TTC549 (cell line): Measurements from ENCODE around the gene NCEH1.

ENCODE experiments used
- FAIRE-seq: peaks from 2 replicates; lab custom pipeline; 2012; peaks lifted over from hg19 to GRCh38; lab: Jason Lieb, UNC

NCEH1 gene

DNA sequence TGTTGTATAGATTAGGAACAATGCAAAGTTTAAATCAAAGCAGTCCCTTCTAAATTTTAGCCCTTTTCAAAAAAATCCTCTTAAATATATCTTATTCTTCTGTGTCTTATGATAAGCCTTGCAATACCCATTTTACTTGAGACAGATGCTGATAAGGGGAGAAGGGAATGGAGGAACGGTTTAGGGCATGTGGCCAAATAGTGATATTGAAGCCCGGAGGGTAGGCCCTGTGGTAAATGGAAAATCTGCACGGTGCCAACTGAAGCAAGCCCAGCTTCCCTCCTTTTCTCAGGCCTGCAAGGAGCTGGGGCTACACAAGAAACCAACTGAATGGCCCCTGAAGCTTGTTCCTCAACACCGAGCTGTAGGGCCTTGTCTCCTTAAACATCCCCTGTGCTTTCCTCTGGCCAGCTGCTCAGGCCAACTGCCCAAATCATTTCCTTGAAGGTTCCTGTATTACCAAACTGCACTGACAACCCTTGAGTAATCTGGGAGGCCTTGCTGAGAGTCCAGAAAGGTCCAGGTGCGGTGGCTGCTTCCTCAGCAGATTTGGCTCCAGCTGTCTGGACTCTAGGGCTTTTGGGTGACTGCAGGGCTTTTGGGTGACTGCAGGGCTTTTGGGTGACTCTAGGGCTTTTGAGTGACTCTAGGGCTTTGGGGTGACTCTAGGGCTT, 67.2 kb downstream of the NCEH1 start:
- FAIRE-seq = no peak

DNA sequence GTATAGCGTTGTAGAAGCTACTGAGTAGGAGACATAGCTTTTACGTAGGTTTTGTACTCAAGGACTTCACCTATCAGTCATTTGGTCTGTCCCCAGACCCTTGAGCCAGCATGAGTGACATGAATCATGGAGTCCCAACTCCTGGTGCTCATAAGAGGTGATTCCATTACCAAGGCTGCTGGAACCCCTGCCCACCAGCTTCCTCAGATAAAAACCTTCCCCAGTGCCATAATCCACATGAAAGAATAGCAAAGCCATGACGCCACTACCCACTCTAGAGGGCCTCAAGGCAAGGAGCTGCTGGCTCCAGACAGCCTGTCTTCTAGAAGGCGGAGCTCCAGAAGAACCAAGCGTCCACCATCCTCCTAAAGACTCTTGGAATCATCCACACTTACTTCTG, 69.6 kb downstream of the NCEH1 start:
- no peak for FAIRE-seq

DNA sequence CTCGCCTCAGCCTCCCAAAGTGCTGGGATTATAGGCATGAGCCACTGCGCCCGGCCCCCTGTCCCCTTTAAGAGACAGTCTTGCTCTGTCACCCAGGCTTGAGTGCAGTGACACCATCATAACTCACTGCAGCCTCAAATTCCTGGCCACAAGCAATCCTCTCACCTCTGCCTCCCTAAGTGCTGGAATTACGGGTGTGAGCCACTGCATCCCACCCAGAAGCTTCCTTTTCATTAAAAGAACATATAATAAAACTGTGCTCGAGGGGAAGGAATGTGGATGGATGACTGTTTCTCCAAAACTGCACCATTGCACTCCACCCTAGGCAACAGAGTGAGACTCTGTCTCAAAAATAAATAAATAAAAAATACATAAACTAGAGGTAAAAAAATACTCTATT, 70.1 kb downstream of the NCEH1 start:
- no peak for FAIRE-seq

DNA sequence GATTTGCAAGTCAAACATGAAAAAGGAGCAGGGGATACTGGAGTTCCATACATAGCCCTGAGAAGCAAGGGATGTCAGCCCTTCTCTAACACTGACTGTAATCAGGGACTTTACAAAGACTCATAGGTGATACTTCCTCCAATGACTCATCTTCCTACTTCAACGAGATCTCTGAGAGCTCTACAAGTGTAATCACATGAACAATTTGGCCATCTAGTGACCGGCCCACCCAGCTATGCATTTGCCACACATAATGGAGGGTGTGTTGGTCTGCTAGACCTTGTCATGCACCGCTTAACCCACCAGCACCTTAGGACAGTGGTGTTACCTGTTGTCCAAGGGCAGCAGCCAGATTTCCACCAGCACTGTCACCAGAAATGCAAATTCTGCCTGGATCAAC, 75.3 kb downstream of the NCEH1 start:
- no peak for FAIRE-seq

DNA sequence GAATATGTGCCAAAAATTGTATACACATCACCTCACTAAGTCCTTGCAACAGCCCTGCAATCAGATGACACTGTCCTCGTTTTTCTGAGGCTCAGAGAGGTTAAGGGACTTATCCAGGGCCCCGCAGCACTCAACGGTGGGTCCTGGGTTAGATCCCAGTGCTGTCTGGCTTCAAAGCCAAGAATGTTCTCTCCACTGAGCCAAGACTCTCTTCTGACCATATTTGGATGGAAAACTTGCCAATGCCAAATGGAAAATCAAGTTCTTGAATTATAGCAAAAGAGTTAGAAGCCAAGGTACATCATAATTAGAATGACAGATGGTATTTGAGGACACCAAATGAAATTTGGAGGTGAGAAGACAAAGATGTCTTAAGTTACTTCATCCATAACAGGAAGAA, 75.9 kb downstream of the NCEH1 start:
- no peak for FAIRE-seq

DNA sequence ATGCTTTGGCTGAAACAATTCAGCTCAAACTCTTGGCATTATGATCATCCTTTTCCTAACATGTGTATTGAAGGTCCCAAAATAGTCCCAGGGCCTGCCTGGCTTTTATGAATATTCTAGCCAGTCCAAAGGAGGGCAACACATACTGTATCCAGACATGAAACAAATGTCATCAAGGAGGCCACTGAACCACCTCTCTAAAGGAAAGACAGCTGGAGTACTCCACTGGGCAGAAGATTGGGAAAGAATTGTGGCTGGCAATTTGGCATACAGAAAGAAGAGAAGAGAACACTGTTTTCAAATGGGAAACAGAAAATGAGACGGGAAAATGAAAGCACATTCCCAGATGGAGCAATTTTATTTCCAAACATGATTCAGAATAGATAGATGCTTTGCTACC, 80.6 kb downstream of the NCEH1 start:
- no peak for FAIRE-seq

DNA sequence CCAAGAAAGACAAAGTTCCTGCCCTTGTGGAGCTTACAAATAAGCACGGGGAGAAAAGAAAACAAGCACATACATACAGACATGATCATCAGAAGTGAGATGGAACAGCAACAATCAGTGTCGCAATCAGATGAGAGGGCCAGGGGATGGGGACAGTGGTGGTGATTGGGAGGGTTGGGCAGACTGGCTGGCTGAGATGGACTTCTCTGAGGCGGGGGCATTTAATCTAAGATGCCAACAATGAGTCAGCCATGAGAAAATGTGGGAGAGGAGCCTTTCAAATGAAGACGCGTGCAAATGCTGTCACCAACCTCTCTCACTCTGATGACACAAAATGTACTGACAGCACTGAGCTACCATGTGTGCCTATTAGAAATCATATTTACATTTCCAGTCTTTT, 81.4 kb downstream of the NCEH1 start:
- FAIRE-seq = no peak

DNA sequence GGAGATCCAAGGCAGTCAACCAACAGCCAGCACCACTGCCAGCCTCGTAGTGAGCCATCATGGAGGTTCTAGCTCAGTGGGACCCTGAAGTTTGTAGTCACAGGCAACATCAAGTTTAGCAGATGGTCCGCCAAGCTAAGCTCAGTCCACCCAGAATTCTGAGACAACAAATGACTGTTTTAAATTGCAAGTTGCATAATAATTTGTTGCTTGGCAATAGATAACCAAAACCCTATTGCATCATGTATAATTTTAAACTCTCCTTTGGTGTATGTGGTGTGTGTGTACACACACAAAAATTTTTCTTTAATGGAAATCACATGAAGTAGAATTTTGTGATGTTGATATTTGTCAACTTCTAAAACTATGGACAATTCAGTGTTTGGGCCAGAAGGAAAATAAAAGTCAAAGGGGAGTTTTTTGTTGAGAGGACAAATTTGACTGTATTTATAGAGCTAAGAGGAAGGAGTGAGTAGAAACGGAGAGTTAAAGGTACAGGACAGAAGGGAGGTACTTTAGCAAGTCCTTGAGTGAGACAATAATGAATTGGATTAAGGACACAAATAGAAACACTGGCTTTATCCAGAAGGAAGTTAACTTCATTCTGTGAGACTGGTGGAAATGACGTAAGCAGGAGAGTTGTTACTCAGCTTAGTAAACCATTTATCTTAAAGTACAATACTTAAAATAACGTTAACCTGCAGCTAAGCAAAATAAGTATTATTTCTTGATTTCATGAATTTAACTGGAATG, 83.6 kb downstream of the NCEH1 start:
- FAIRE-seq = no peak

DNA sequence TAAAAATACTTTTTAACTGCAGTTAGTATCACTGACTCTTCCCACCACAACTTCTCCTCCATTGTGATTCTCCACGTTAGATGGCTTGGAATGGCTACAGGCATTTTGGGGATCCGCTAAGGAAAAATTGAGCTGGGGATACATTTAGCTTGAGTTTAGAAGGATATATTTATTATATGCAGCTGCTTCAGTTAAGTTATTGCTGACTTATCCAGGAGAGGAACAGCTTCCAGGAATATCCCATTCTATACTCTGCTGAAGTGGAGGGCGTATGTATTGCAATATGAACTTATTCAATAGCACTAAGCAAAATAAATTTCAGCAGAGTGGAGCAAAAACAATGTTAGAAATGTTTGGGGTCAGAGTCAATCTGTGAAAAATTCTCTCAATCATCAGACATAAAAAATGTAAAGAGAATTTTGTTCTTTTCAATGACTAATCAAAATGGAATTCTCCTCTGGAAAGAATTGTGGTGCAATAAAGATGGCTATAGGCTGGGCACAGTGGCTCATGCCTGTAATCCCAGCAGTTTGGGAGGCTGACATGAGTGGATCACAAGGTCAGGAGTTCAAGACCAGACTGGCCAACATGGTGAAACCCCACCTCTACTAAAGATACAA, 84.7 kb downstream of the NCEH1 start:
- no peak for FAIRE-seq

DNA sequence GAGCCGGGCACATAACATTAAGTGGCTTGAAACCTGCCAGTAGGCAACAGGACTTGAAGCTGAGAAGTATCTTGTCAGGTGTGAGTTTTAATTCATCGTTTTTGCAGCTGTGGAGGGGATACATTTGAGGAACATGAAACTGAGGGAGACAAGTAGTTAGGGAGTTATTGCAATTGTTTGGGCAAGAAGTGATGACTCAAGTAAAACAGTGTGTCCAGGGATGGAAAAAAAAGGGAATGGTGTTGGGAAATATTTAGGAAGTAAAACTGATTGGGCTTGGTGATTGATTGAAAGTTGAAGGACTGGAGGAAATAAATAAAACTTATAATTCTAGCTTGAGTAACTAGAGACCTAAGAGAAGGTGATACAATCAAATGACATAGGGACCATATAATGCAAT, 85.5 kb downstream of the NCEH1 start:
- FAIRE-seq = no peak

DNA sequence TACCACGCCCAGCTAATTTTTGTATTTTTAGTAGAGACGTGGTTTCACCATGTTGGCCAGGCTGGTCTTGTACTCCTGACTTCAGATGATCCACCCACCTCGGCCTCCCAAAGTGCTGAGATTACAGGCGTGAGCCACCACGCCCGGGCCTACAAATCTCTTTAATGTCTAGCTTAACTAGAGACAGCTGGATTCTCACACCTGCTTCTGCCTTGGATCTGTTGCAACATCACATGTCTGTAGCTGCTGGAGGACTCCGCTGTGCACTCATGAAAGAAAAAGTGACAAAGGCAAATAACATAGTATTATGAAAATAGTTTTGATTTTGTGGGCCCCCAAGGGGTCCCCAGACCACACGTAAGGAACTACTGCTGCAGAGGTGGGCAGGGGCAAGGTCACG, 85.9 kb downstream of the NCEH1 start:
- no peak for FAIRE-seq

DNA sequence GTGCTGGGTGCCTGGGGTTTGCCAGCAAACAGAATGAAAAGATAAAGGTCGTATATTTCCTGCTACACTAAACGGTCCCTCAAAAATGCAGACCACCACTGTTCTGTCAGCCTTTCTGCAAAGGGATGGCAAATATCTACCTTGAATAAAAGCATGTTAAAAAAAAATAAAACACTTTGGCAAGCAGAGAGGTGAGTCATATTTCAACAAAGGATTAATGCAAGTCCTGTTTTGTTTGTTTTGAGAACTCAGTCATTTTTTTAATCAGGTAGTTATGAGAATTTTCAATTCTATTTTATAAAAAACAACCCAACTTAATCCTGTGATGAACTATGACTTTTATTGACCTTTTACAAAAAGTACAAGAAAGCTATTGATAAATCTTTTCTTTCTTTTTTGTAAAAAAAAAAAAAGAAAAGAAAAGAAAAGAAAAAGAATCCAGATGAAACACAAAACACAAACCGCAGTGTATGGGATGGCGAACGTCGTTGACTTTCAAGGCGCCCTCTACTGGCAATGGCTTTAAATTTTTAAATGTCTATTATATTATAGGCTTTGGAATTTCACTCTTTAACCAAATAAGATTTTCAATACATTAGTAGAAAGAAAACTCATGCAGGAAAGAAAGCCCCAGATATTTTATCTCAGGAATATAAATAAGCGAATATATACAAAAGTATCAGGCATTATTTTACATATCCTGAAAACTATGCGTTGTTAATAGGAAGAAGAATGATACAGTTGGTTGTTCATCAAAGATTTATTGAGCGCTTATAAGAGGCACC, 87.8 kb downstream of the NCEH1 start:
- peak; percentile 80 for FAIRE-seq

DNA sequence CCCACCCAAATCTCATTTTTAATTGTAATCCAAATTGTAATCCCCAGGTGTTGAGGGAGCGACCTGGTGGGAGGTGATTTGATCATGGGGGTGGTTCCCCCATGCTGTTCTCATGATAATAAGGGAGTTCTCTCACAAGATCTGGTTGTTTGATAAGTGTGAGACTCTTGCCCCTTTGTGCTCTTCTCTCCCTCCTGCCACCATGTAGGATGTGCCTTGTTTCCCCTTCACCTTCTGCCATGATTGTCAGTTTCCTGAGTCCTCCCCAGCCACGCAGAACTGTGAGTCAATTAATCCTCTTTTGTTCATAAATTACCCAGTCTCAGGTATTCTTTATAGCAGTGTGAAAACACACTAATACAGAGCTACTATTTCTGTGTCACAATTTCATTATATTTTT, 88.7 kb downstream of the NCEH1 start:
- no peak for FAIRE-seq

DNA sequence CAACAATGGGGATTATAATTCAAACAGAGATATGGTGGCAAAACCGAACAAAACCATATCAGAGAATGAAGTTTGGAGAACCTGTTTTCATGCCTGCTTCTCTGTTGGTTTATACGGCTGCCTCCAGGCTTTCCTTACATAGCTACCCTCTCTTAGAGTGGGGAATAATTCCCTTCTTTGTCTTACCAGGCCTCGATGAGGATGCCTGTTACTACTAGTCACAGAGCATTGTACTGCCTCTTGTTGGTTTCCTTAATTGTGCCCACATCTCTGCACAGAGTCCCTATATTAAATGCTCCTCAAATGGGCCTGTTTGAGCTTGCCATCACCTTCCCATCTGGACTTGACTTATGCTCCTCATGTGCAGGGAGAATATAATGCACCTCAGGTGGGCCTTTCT, 92.9 kb downstream of the NCEH1 start:
- no peak for FAIRE-seq

DNA sequence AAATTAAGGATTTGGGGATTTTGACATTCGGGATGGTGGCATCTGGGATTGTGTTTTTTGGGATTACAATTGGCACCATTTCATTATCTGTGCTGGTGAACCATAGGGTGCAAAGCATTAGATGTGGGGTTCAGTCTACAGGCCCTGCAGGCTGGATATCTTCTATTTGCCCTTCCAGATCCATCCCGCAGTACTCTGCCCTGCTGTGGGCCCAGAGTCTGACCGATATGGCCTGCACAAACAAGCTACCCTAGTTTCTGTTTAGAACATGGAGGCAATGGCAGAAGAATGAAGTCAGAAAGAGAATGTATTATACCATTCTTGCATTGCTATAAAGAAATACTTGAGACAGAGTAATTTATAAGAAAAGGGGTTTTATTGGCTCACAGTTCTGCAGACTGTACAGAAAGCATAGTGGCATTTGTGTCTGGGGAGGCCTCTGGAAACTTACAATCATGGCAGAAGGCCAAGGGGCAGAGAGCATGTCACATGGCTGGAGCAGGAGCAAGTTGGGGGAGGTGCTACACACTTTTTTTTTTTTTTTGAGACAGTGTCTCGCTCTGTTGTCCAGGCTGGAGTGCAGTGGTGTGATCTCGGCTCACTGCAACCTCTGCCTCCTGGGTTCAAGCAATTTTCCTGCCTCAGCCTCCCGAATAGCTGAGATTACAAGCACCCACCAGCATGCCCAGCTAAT, 93.7 kb downstream of the NCEH1 start:
- FAIRE-seq = no peak

DNA sequence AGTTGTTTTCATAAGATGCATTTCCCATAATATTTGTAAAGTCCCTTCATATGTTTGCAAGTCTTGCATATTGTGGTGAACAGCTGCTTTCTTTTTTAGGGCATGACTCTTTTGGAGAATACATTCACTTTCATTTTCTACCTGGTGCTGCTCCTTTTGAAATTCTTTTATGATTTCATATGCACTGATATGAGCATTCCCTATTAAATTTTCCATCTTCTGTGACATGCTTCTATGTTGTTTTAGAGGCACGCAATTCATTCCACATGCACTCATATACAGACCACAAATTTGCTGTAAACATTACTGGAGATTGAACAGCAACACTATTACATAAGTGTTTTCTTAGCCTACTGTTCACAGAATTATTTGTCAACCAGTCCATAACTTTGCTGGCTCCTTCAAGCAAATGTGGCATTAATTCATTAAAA, 94.8 kb downstream of the NCEH1 start:
- FAIRE-seq = no peak

DNA sequence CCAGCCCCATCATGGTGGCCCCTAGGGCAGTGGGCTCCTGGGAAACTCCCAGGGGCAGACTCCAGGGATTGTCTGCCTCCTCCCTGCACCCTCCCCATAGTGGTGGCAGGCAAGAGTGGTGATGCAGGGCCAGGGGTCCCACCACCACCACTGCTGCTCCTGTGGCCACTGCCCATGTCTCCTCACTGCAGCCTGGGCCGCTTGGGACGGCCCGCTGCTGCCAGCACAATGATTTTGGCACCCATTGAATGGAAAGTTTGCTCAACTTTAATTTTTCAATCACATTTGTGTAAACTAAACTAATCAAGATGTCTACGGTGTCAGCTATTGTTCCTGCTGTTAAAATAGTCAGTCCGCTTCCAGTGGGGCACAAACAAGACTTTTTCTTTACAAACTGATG, 95.6 kb downstream of the NCEH1 start:
- FAIRE-seq = no peak

DNA sequence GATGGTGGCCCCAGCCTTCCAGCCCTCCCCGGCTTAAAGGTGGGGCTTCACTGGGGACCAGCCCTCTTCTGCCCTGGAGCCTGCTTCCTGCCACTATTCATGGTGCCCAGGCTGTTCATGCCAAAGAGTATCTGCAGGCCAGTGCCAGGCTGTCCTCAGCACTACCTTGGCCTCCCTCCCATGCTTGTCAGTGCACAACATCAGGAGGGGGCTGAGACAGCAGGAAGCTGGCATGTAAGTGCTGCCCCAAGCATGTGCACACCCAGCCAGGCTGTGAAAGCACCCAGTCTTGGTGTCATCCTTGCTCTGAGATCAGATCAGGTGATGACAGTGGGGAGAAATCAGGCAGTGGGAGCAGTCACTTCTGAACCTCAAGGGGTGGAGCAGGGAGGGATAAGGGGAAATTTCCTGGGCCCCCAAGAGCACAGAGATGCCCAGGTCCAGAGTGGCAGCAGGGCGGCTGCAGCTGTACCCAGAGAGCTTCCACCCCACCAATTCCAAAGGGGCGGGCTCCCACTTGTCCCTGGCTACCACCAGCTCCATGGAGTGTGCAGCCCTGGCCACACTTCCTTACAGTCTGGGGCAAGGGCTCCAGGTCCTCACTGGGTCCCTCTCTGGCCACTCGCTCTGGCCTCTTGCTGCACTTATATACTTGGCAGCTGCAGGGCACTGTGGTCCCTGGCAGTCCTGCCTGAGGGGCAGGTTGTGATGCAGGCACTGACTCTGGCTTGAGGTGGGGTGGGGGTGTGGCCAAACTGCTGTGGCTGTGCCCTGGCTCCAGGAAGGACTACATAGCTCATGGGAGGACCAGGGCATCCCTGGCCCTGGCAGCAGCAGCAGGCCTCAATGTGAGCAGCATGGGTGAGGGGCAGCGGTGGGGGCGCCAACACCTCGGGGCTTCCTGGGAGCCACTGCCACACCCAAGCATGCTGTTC, 96.3 kb downstream of the NCEH1 start:
- no peak for FAIRE-seq

DNA sequence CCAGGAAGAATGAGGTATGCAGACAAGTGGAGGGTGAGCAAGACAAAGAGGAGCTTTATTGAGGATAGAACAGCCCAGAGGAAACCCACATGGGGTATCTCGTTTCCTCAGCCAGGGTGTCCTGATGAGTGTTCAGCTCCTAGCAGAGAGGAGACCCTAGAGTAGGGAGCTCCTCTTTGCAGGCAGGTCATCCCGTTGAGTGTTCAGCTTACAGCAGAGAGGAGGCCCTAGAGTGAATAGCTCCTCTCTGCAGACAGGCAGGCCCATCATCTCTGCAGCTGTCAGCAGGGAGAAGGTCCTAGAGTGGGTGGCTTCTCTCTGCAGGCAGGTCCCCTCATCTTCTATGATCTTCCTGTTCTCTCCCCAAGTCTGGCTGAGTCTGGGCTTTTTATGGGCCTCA, 97.0 kb downstream of the NCEH1 start:
- FAIRE-seq = no peak

DNA sequence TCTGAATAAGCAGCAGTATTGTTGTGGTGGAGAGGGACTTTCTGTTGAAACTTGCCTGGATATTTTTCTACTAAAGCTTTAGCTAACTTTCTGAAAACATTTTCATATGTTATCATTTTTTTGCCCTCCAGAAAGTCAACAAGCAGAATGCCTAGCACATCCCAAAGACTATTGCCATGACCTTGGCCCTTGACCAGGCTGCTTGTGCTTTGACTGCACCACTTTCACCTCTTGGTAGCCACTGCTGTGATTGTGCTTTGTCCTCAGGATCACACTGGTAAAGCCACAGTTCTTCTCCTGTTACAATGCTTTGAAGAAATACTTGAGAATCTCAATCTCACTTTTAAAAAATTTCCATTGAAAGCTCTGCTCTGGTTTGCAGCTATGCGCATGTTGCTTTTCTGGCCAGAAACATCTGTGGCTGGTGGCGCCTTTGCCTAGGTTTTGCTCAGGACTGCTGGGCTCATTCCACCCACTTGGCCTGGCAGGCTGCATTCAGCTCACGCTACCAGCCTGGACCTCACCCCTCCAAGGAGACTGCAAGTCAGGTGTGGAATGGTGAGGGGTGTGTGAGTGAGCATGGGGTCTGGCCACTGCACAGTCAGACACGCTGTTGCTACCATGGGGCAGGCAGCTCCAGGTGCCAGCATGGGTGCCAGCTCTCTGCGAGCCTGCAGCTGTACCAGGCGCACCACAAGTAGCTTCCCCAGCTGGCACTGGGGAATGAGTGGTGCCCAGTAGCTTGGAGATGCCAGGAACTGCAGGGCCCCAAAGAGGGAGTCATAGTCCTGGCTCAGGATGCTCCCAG, 97.8 kb downstream of the NCEH1 start:
- FAIRE-seq = no peak
